K562 (cell line): ENCODE results near the gene ITGA11. TPM values are rescaled to one million over a fixed set of nuclear protein-coding genes. Genes with fewer than 3 reads are reported as not detected.
A peak's percentile ranks its signal among the peaks of the same experiment; 100 is the strongest.

ENCODE experiments used
- E2F6 ChIP-seq, 2 experiments: IDR thresholded peaks; 2 replicates each; pipeline ENCODE4 v1.6.1; 2011; ENCODE audit warnings: borderline replicate concordance in 1 of 2, control low read depth in 1 of 2, low read depth in 1 of 2, low read length in 1 of 2, mild to moderate bottlenecking in 1 of 2, mixed read lengths in 1 of 2, moderate library complexity in 1 of 2; ENCODE audit not compliant: insufficient read depth in 1 of 2, insufficient read length in 1 of 2, poor library complexity in 1 of 2, severe bottlenecking in 1 of 2; ENCODE audit errors: extremely low read depth in 1 of 2
- GABPA ChIP-seq: fragments of 200-800 bp; sonication (Bioruptor generic); conservative IDR thresholded peaks from 2 replicates; pipeline ENCODE4 v1.6.1; 2016; ENCODE audit warnings: low read depth, missing genetic modification characterization, missing compliant biosample characterization
- KDM5B ChIP-seq: fragments of 200-600 bp; sonication (generic); IDR thresholded peaks from 2 replicates; pipeline ENCODE4 v1.6.1; 2012; ENCODE audit warnings: low read depth, mild to moderate bottlenecking, moderate library complexity, low read length, control low read depth, inconsistent platforms; ENCODE audit not compliant: insufficient replicate concordance
- TAF15 ChIP-seq: fragments of 200-400 bp; formaldehyde crosslinking; IDR thresholded peaks from 2 replicates; pipeline ENCODE4 v1.6.1; 2017; ENCODE audit warnings: mild to moderate bottlenecking, low read depth, low read length, moderate library complexity
- ZNF146 ChIP-seq: IDR thresholded peaks from one replicate; pipeline ENCODE4 v1.6.1; 2018; ENCODE audit warnings: missing compliant biosample characterization; ENCODE audit not compliant: unreplicated experiment
- ZNF707 ChIP-seq: fragments of 250-450 bp; sonication (Bioruptor Pico); conservative IDR thresholded peaks from 2 replicates; pipeline ENCODE4 v1.8.0; 2022; ENCODE audit warnings: inconsistent platforms, mild to moderate bottlenecking, moderate library complexity
- polyA plus RNA-seq, 8 experiments: library from polyadenylated mRNA; depleted of rRNA in 4 of 8; stranded (reverse) in 5 of 8; unstranded in 3 of 8; fragments of >200 nt; fragmentation: Nextera tagmentation in 2 of 8; fragmentation: Illumina TruSeq in 1 of 8; extraction: Ambion mirVana in 2 of 8; extraction: Trizol in 1 of 8; gene quantifications; 2 replicates each; pipeline versions ENCODE4 v1.2.1 to v1.2.3, GENCODE V29; 2011 to 2014; ENCODE audit warnings: inconsistent platforms in 1 of 8, missing spikeins in 1 of 8
- total RNA-seq, 7 experiments: library from RNA; depleted of rRNA in 6 of 7; stranded (reverse); fragments of >200 nt in 6 of 7; fragmentation: Illumina TruSeq in 2 of 7; extraction: Trizol in 2 of 7; gene quantifications; 2 replicates each; pipeline versions ENCODE4 v1.2.1 to v1.2.3, GENCODE V29; 2011 to 2021; ENCODE audit warnings: low replicate concordance in 1 of 7
- TF ChIP-seq, protein P1 (sequence below): sonication (generic); formaldehyde crosslinking; IDR thresholded peaks from 2 replicates; pipeline ENCODE4 v1.8.0; 2022; ENCODE audit warnings: mild to moderate bottlenecking, low read depth, missing genetic modification reagents

ITGA11 gene
- total and polyA plus RNA-seq, 9 of the 15 experiments (the other 6 are each of a cell fraction or from before 2014, with no cell fraction given), result 0.01 TPM; not detected in 8

- peak; percentile 97 for TF ChIP-seq GABPA (tag)
- no peak for TF ChIP-seq ZNF146
- TF ChIP-seq, protein P1, sequence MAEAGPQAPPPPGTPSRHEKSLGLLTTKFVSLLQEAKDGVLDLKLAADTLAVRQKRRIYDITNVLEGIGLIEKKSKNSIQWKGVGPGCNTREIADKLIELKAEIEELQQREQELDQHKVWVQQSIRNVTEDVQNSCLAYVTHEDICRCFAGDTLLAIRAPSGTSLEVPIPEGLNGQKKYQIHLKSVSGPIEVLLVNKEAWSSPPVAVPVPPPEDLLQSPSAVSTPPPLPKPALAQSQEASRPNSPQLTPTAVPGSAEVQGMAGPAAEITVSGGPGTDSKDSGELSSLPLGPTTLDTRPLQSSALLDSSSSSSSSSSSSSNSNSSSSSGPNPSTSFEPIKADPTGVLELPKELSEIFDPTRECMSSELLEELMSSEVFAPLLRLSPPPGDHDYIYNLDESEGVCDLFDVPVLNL, result peak; percentile 48; the same call in 1 of the 2 replicates
- no peak for TF ChIP-seq TAF15
- peak; percentile 34 to 59 for TF ChIP-seq E2F6 (IDR thresholded peaks at IDR 0.05; ENCODE audit: borderline replicate concordance in 1 of 2, extremely low read depth in 1 of 2, insufficient read depth in 1 of 2, insufficient read length in 1 of 2, low read depth in 1 of 2, low read length in 1 of 2, poor library complexity in 1 of 2, severe bottlenecking in 1 of 2)
- peak; percentile 72 for TF ChIP-seq KDM5B
- TF ChIP-seq ZNF707 (CRISPR knock-in tag), result no peak
- TF ChIP-seq, all 486 proteins: peak for 177
Measured at GRCh38 chr15:68277603-68278344, 154.2 kb downstream of the ITGA11 start, which contains the start of gene FEM1B (continued).
